Spleen (tissue), 7 donors: ENCODE measurements around the gene MREG.

Experiments
- CTCF ChIP-seq, 11 experiments: fragments of 200-600 bp in 7 of 11; fragments of 450-650 bp in 4 of 11; sonication (generic) in 4 of 11; IDR thresholded peaks in 8 of 11; conservative IDR thresholded peaks in 3 of 11; 1 replicate in 7 of 11; 2 replicates in 4 of 11; pipeline versions ENCODE4 v1.4.0 to v1.8.0; 2016 to 2021; ENCODE audit warnings: antibody characterized with exemption in 11 of 11, inconsistent platforms in 4 of 11, mild to moderate bottlenecking in 1 of 11
- POLR2A ChIP-seq, 3 donors: fragments of 450-650 bp; IDR thresholded peaks; one replicate each; pipeline ENCODE4 v1.5.1; 2017; ENCODE audit warnings: antibody characterized with exemption in 3 of 3, mild to moderate bottlenecking in 1 of 3
- POLR2AphosphoS5 ChIP-seq, 3 donors: sonication (generic); formaldehyde crosslinking; IDR thresholded peaks; one replicate each; pipeline ENCODE4 v1.5.1; 2017; ENCODE audit warnings: antibody characterized with exemption in 3 of 3
- donor health status: DM: no; HTN: no; CAD: no; lungs with moderate emphysema.
- donor health status: DM: no; HTN: no; CAD: no.
- donor health status: DM: no; HTN: no; CAD: no.

DNA sequence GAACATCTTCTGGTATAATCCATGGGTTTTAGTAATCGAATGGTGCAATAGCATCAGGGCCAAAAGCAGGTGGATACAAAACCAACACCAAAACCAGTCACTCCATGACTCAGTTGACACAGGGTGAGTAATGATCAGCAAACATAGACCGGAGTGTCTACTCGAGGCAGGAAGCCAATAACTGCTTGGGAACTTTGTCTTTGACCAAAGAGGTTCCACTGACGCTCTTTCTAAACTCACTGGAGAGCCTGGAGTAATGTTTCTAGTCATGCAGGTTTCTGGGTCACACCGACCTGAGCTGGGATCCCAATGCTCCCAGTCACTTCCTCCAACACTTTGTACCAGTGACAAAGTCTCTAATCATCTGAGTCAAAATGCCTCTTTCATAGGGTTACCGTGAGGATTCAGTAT is 30.9 kb downstream of the MREG start:
- TF ChIP-seq POLR2A (IDR thresholded peaks at IDR 0.05) = no peak
- no peak for TF ChIP-seq CTCF (IDR thresholded peaks at IDR 0.05 in 8 of 11, conservative IDR thresholded peaks at IDR 0.05 in 3 of 11)
- TF ChIP-seq POLR2AphosphoS5 (IDR thresholded peaks at IDR 0.05) = no peak
